HEK293T (cell line): ENCODE data around the gene RELCH.

ENCODE experiments used
- ARNT ChIP-seq: fragments of 450-650 bp; IDR thresholded peaks from 2 replicates; pipeline ENCODE4 v1.6.1; 2017; ENCODE audit warnings: mild to moderate bottlenecking
- BHLHE40 ChIP-seq: fragments of 450-650 bp; IDR thresholded peaks from 2 replicates; pipeline ENCODE4 v1.6.1; 2016; ENCODE audit warnings: mild to moderate bottlenecking, moderate library complexity, borderline replicate concordance
- FOXA1 ChIP-seq: fragments of 450-650 bp; IDR thresholded peaks from 2 replicates; pipeline ENCODE4 v1.6.1; 2016; ENCODE audit warnings: mild to moderate bottlenecking
- FOXK2 ChIP-seq: fragments of 450-650 bp; IDR thresholded peaks from 2 replicates; pipeline ENCODE4 v1.6.1; 2016; ENCODE audit warnings: mild to moderate bottlenecking
- FOXM1 ChIP-seq: fragments of 450-650 bp; IDR thresholded peaks from 2 replicates; pipeline ENCODE4 v1.6.1; 2017; ENCODE audit warnings: mild to moderate bottlenecking, borderline replicate concordance
- HDGF ChIP-seq: fragments of 450-650 bp; IDR thresholded peaks from 2 replicates; pipeline ENCODE4 v1.6.1; 2017; ENCODE audit warnings: antibody characterized with exemption, borderline replicate concordance

DNA sequence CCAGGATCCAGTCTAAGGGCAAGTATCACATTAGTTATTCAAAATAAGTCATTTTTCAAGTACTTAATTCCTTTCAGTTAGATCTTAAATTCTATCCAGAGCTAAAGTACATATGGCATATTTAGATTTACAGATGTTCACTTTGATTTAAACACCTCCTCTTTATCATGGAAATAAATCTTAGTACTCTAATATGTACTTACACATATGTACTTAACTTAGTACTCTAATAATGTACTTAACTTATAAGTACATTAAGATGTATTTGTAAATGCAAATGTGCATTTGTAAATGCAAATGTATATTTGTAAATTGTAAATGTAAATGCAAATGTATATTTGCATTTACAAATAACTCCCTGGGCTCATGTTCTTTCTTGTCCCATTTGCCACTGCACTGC lies 14.8 kb upstream of the RELCH start:
- no peak for TF ChIP-seq ARNT
- TF ChIP-seq FOXA1, result no peak
- no peak for TF ChIP-seq FOXK2
- TF ChIP-seq BHLHE40, result no peak
- no peak for TF ChIP-seq FOXM1
- TF ChIP-seq HDGF, result no peak
